Stomach smooth muscle (tissue), 2 donors: ENCODE measurements around the gene MRPS10.

Experiments used
- H3K27ac ChIP-seq: one replicate; pipeline ENCODE4 v1.7.0; 2013; ENCODE audit warnings: mild to moderate bottlenecking, low read length, inconsistent platforms
- H3K27me3 ChIP-seq, 2 donors: one replicate each; pipeline ENCODE4 v1.7.0; 2013; ENCODE audit warnings: low read length in 2 of 2; ENCODE audit not compliant: insufficient read depth in 2 of 2, control insufficient read depth in 1 of 2
- H3K36me3 ChIP-seq, 2 donors: one replicate each; pipeline ENCODE4 v1.7.0; 2013; ENCODE audit warnings: low read length in 2 of 2; ENCODE audit not compliant: control insufficient read depth in 2 of 2, insufficient read depth in 2 of 2
- H3K4me1 ChIP-seq: one replicate; pipeline ENCODE4 v1.7.0; 2013; ENCODE audit warnings: low read length; ENCODE audit not compliant: control insufficient read depth, insufficient read depth
- H3K4me3 ChIP-seq, 2 donors: one replicate each; pipeline ENCODE4 v1.7.0; 2013; ENCODE audit warnings: low read length in 2 of 2
- H3K9ac ChIP-seq, 2 donors: one replicate each; pipeline ENCODE4 v1.7.0; 2013; ENCODE audit warnings: low read length in 2 of 2, mild to moderate bottlenecking in 1 of 2
- H3K9me3 ChIP-seq, 2 donors: one replicate each; pipeline ENCODE4 v1.7.0; 2013; ENCODE audit warnings: low read length in 2 of 2; ENCODE audit not compliant: control insufficient read depth in 2 of 2
- donor health status: healthy.
- donor health status: Pancreatic carcinoma.

Gene MRPS10

DNA sequence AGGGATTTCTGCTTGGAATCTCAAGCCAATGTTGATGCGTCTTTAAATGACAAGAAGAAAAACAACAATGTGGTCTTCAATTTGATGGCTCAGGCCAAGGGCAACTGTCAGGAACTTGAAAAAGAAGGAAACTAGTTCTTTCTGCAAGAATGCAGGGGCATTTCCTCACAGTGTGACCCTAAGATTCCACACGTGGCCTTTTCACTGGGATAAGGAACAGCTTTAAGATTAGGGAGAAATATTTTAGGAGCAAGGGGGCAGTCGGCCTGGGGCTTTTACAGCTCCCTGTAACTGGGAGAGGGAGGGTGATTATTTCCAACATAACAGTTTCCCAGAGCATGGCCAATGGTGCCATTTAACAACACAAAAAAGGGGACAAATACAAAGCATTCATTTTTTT lies 39.4 kb upstream of the MRPS10 start:
- Histone ChIP-seq H3K9me3 (no peaks in the 10 kb centered on the region), H3K9ac (no peak overlapping the region), H3K27ac (no peak overlapping the region), H3K36me3 (peaks cover 23 to 32% of the 10 kb centered on the region in 2 donors), H3K27me3 (no peaks in the 10 kb centered on the region), H3K4me1 (peaks cover 8% of the 10 kb centered on the region), H3K4me3 (no peak overlapping the region)

GRCh38 chr6:42255050-42255449 lies 37.4 kb upstream of the MRPS10 start:
- Histone ChIP-seq H3K9me3 (no peaks in the 10 kb centered on the region), H3K27me3 (no peaks in the 10 kb centered on the region), H3K4me3 (no peak overlapping the region), H3K27ac (no peak overlapping the region), H3K4me1 (peaks cover 11% of the 10 kb centered on the region), H3K9ac (no peak overlapping the region), H3K36me3 (peaks cover 23 to 35% of the 10 kb centered on the region in 2 donors)

DNA sequence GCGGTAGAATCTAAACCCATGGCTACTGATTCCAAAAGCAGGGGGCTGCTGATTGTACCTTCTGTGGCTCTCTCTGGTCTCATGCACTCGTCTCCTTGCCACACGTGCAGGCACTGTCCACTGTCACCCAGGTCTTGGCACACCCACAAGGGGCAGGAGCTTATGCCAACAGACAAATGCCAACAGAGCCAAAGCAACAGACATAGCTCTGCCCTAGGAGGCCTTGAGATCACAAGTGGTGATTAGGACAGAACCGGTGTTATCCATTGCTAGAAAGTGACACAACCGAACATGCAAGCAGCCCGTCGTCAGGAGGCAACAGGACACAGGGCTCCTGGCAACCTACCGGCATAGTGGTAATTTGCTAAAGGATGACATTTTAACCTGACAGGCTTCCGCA lies 36.8 kb upstream of the MRPS10 start:
- Histone ChIP-seq H3K27me3 (no peaks in the 10 kb centered on the region), H3K4me3 (no peak overlapping the region), H3K27ac (no peak overlapping the region), H3K9ac (no peak overlapping the region), H3K36me3 (peaks cover 23 to 39% of the 10 kb centered on the region in 2 donors), H3K4me1 (peaks cover 11% of the 10 kb centered on the region), H3K9me3 (no peaks in the 10 kb centered on the region)

DNA sequence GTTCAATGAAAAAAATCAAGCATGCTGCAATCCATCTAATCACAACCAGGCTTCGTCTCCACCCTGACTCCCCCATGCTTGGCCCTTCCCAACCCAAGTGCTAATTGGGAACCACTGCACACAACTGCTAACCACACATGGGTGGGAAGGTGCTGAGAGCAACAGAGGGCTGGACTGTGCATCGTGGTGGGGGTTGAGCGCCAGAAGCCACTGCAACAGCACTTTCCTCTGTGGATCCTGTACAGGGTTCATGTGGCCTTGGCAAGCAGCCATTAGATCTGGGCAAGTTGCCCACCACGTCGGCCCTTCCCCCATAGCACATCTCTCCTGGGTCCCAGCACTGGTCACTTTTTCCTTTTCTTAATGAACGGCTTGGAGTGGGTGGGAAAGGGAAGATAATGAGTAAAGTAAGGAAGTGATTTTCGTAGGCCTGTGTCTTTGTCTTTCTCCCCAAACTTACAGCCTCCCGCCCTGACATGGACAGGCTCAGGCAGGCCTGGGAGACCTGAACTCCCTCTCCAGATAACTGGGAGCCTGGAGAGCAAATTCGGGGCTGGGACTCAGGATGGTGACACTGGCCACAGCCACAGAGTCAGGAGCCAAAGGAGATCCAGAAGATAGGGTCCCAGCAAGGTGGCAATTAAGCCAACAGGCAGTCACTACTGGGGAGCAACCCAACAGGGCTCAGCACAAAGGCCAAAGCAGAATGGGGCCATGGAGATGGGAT lies 34.4 kb upstream of the MRPS10 start:
- Histone ChIP-seq H3K9ac (no peak overlapping the region), H3K9me3 (no peaks in the 10 kb centered on the region), H3K27ac (peak overlapping the region; percentile 60), H3K27me3 (no peaks in the 10 kb centered on the region), H3K4me1 (peaks cover 11% of the 10 kb centered on the region), H3K36me3 (peaks cover 30 to 38% of the 10 kb centered on the region in 2 donors), H3K4me3 (no peak overlapping the region)

GRCh38 chr6:42251500-42251899 lies 33.8 kb upstream of the MRPS10 start:
- peaks cover 11% of the 10 kb centered on the region for H3K4me1 ChIP-seq
- H3K9me3 ChIP-seq = no peaks in the 10 kb centered on the region
- H3K27me3 ChIP-seq = no peaks in the 10 kb centered on the region
- H3K36me3 ChIP-seq = peaks cover 30 to 34% of the 10 kb centered on the region in 2 donors
- H3K4me3 ChIP-seq = no peak overlapping the region
- no peak overlapping the region for H3K9ac ChIP-seq
- H3K27ac ChIP-seq = no peak overlapping the region

- no peak overlapping the region for H3K9ac ChIP-seq
- peaks cover 23 to 33% of the 10 kb centered on the region in 2 donors for H3K36me3 ChIP-seq
- H3K27ac ChIP-seq = no peak overlapping the region
- no peaks in the 10 kb centered on the region for H3K9me3 ChIP-seq
- H3K4me3 ChIP-seq = no peak overlapping the region
- peaks cover 11% of the 10 kb centered on the region for H3K4me1 ChIP-seq
- no peaks in the 10 kb centered on the region for H3K27me3 ChIP-seq
Observed at GRCh38 chr6:42250274-42250931, 32.7 kb upstream of the MRPS10 start.

DNA sequence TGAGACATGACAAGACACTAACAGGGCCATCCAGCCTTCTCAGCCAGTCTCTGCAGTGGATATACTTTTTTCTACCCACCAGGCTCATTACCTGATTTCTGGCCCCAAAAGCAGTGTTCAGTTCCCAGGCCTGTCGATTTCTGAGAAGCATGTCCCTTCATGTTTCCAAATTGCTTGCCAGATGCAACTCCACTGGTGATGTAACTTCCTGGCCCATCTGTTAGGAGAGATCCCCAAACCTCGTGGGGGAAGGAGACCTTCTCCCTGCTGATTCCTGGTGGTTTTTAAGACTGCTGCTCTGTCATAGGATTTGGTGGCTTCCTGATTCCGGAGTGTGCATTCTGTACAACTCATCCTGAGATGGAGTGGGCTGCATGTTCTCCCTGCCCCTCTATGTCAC lies 31.6 kb upstream of the MRPS10 start:
- no peak overlapping the region for H3K9ac ChIP-seq
- no peaks in the 10 kb centered on the region for H3K27me3 ChIP-seq
- H3K36me3 ChIP-seq = peaks cover 15 to 29% of the 10 kb centered on the region in 2 donors
- H3K9me3 ChIP-seq = no peaks in the 10 kb centered on the region
- no peak overlapping the region for H3K27ac ChIP-seq
- peaks cover 11% of the 10 kb centered on the region for H3K4me1 ChIP-seq
- H3K4me3 ChIP-seq = no peak overlapping the region

DNA sequence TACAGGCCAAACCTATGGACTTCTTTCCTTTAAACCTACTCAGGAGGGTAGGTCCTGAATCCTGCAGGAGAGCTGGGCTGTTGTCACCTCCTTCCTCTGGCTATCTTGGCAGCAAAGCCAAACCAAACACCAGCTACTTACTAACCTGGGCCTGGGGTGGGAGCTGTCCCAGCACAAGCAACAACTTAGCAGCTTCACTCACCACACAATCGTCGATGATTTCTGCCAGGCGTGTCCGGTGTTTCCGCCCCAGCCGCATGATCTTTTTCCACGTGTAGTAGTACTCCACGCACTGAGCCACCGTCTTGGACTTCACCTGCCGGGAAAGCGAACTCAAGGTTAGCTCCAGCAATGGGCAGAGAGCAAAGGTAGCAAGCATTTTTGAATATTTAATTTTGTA lies 25.4 kb upstream of the MRPS10 start:
- Histone ChIP-seq H3K27ac (no peak overlapping the region), H3K4me3 (no peak overlapping the region), H3K36me3 (peaks cover 6 to 23% of the 10 kb centered on the region in 2 donors), H3K27me3 (no peaks in the 10 kb centered on the region), H3K9ac (no peak overlapping the region), H3K4me1 (no peaks in the 10 kb centered on the region), H3K9me3 (no peaks in the 10 kb centered on the region)

GRCh38 chr6:42241915-42242314 lies 24.3 kb upstream of the MRPS10 start:
- no peaks in the 10 kb centered on the region for H3K9me3 ChIP-seq
- peaks cover 6 to 23% of the 10 kb centered on the region in 2 donors for H3K36me3 ChIP-seq
- no peaks in the 10 kb centered on the region for H3K4me1 ChIP-seq
- H3K4me3 ChIP-seq = no peak overlapping the region
- no peak overlapping the region for H3K27ac ChIP-seq
- H3K27me3 ChIP-seq = no peaks in the 10 kb centered on the region
- H3K9ac ChIP-seq = no peak overlapping the region

GRCh38 chr6:42239736-42240375 lies 22.2 kb upstream of the MRPS10 start:
- no peaks in the 10 kb centered on the region for H3K9me3 ChIP-seq
- no peak overlapping the region for H3K27ac ChIP-seq
- H3K9ac ChIP-seq = no peak overlapping the region
- H3K27me3 ChIP-seq = no peaks in the 10 kb centered on the region
- no peak overlapping the region for H3K4me3 ChIP-seq
- H3K36me3 ChIP-seq = peaks cover 9 to 26% of the 10 kb centered on the region in 2 donors
- no peaks in the 10 kb centered on the region for H3K4me1 ChIP-seq

DNA sequence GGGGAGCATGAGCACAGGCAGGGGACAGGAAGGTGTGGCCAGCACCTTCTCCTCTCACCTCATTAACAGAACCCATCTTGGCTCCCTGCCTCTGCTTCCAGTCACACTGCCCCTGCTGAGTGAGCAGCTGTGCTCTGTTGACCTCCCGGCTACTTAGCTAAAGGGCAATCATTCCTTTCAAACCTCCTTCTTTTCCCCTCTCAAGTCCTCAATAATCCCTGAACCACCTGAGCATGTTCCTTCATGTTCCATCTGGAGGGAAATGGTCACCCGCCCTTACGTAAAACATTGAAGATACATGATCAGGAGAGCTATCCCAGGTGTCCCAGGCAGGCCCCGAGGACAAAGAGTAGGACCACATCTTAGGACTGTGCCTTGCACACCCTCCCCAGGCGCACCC lies 21.7 kb upstream of the MRPS10 start:
- H3K27me3 ChIP-seq = no peaks in the 10 kb centered on the region
- H3K4me1 ChIP-seq = no peaks in the 10 kb centered on the region
- H3K9ac ChIP-seq = no peak overlapping the region
- peaks cover 9 to 26% of the 10 kb centered on the region in 2 donors for H3K36me3 ChIP-seq
- H3K4me3 ChIP-seq = no peak overlapping the region
- H3K27ac ChIP-seq = no peak overlapping the region
- H3K9me3 ChIP-seq = no peaks in the 10 kb centered on the region
